NOMO-1 treated with dmso at 0.1 percent for 144 hours (cell line): ENCODE measurements around the gene COG3.

Experiments used
- DNase-seq: peaks from one replicate; lab custom pipeline; 2025; ENCODE audit not compliant: unreplicated experiment; lab: John Stamatoyannopoulos, UW

COG3 gene

GRCh38 chr13:45544520-45544919 lies 79.8 kb downstream of the COG3 start:
- DNase-seq = no peak

- no peak for DNase-seq
Measured at GRCh38 chr13:45545686-45546409, 81.1 kb downstream of the COG3 start.

GRCh38 chr13:45546410-45546765 lies 81.6 kb downstream of the COG3 start:
- DNase-seq = no peak

GRCh38 chr13:45548281-45548680 lies 83.5 kb downstream of the COG3 start:
- DNase-seq = no peak

- DNase-seq = no peak
Measured at GRCh38 chr13:45554604-45555109, 89.9 kb downstream of the COG3 start.

GRCh38 chr13:45564133-45564776 lies 99.5 kb downstream of the COG3 start:
- no peak for DNase-seq

GRCh38 chr13:45565331-45565730 lies 100.6 kb downstream of the COG3 start:
- DNase-seq = no peak

GRCh38 chr13:45575146-45575829 lies 110.5 kb downstream of the COG3 start:
- DNase-seq = no peak

- no peak for DNase-seq
Measured at GRCh38 chr13:45575830-45576180, 111.1 kb downstream of the COG3 start.

GRCh38 chr13:45576466-45576865 lies 111.7 kb downstream of the COG3 start:
- DNase-seq = no peak

GRCh38 chr13:45582408-45583076 lies 117.8 kb downstream of the COG3 start:
- DNase-seq = no peak

GRCh38 chr13:45584816-45585215 lies 120.1 kb downstream of the COG3 start:
- DNase-seq = no peak
